Activated CD4-positive, alpha-beta T cell treated with anti-CD3 and anti-CD28 coated beads, Interleukin-2, amount 50 U/mL, for 4 hours (primary cell): ENCODE data around the gene IL36B.

Source experiments
- DNase-seq, 2 experiments: peaks; one replicate each; pipeline ENCODE4 v3.0.0-alpha.2; 2020

IL36B gene

GRCh38 chr2:113050921-113051895, 1.5 kb downstream of the IL36B start:
- no peak for DNase-seq

- DNase-seq: no peak
Measured at GRCh38 chr2:113046465-113046864, 6.2 kb downstream of the IL36B start.

GRCh38 chr2:113041871-113042270, 10.8 kb downstream of the IL36B start:
- DNase-seq: no peak

- DNase-seq: no peak
Measured at GRCh38 chr2:113039719-113040118, 12.9 kb downstream of the IL36B start.

GRCh38 chr2:113039158-113039557, 13.5 kb downstream of the IL36B start:
- DNase-seq: no peak

- no peak for DNase-seq
Measured at GRCh38 chr2:113038291-113038690, 14.4 kb downstream of the IL36B start.

- no peak for DNase-seq
Measured at GRCh38 chr2:113036763-113037162, 15.9 kb downstream of the IL36B start.

GRCh38 chr2:113034016-113034415, 18.7 kb downstream of the IL36B start:
- no peak for DNase-seq

GRCh38 chr2:113032737-113033136, 19.9 kb downstream of the IL36B start:
- DNase-seq: no peak

GRCh38 chr2:113028112-113028511, 24.6 kb downstream of the IL36B start:
- no peak for DNase-seq

GRCh38 chr2:113027691-113028090, 25.0 kb downstream of the IL36B start:
- no peak for DNase-seq

- DNase-seq: no peak
Measured at GRCh38 chr2:113025737-113026136, 26.9 kb downstream of the IL36B start.

- no peak for DNase-seq
Measured at GRCh38 chr2:113024764-113025163, 27.9 kb downstream of the IL36B start.

GRCh38 chr2:113021312-113021711, 31.4 kb downstream of the IL36B start:
- DNase-seq: no peak

GRCh38 chr2:113018509-113018908, 34.2 kb downstream of the IL36B start:
- no peak for DNase-seq

GRCh38 chr2:113015655-113016054, 37.0 kb downstream of the IL36B start:
- DNase-seq: no peak

GRCh38 chr2:113015042-113015441, 37.6 kb downstream of the IL36B start:
- no peak for DNase-seq

- no peak for DNase-seq
Measured at GRCh38 chr2:113014067-113014466, 38.6 kb downstream of the IL36B start.

GRCh38 chr2:113013336-113013661, 39.4 kb downstream of the IL36B start:
- no peak for DNase-seq

GRCh38 chr2:113012436-113013335, 40.0 kb downstream of the IL36B start:
- DNase-seq: no peak

- DNase-seq: no peak
Measured at GRCh38 chr2:113011108-113011507, 41.6 kb downstream of the IL36B start.

GRCh38 chr2:113010088-113010487, 42.6 kb downstream of the IL36B start:
- DNase-seq: no peak

- DNase-seq: no peak
Measured at GRCh38 chr2:113009622-113010021, 43.0 kb downstream of the IL36B start.

GRCh38 chr2:113007250-113007649, 45.4 kb downstream of the IL36B start:
- DNase-seq: no peak
